ENCODE results near the gene ZBBX.

Gene ZBBX

DNA sequence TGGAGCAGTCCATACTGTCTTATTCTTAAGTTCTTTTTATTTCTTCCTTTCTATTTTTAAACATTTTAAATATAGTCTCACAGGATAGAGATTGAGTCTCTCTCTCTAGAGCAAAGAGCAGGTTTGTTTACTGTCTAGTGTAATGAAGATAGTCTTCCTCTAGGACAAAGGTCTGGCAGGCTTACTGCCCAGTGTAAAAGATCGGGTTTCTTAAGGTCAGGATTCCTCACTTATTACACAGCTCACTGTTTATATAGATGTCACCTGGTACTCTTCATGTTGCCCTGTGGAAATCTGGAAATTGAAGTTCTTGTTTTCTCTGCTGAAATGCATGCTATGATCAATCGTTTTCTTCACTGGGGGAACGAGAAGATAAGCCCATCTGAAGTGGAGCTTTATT lies 76.0 kb downstream of the ZBBX start:
- DNase-seq = no peak

GRCh38 chr3:167302678-167303077 lies 77.4 kb downstream of the ZBBX start:
- DNase-seq = no peak

- DNase-seq = no peak
Observed at GRCh38 chr3:167300207-167300606, 79.9 kb downstream of the ZBBX start.

DNA sequence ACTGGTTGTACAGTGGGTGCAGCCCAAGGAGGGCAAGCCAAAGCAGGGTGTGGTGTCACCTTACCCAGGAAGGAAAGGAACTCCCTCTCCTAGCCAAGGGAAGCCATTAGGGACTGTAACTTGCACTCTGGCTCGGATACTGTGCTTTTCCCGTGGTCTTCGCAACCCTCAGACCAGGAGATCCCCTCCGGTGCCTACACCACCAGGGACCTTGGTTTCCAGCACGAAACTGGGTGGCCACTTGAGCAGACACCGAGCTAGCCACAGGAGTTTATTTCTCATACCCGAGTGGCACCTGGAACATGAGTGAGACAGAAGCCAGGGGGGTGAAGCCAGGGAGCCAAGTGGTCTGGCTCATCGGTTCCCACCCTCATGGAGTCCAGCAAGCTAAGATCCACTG lies 90.7 kb downstream of the ZBBX start:
- DNase-seq = no peak

DNA sequence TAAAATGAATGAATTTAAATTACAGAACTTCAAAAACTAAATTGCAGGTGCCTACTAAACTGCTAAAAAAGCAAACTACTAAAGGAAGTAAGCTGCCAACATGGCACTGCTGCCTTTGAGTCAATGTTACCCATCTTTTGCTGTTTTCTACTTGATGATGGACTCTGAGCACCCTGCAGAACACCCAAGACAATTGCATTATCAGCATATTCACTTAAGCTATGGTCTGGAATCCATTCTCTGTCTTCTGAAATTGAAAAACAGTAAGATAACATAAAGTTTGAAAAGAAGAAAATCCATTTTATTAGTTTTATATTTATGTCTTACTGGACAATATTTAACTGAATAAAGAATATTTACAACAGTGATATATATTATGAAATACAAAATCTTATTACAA lies 91.4 kb downstream of the ZBBX start:
- DNase-seq = no peak

- DNase-seq = no peak
Observed at GRCh38 chr3:167287308-167287707, 92.8 kb downstream of the ZBBX start.

DNA sequence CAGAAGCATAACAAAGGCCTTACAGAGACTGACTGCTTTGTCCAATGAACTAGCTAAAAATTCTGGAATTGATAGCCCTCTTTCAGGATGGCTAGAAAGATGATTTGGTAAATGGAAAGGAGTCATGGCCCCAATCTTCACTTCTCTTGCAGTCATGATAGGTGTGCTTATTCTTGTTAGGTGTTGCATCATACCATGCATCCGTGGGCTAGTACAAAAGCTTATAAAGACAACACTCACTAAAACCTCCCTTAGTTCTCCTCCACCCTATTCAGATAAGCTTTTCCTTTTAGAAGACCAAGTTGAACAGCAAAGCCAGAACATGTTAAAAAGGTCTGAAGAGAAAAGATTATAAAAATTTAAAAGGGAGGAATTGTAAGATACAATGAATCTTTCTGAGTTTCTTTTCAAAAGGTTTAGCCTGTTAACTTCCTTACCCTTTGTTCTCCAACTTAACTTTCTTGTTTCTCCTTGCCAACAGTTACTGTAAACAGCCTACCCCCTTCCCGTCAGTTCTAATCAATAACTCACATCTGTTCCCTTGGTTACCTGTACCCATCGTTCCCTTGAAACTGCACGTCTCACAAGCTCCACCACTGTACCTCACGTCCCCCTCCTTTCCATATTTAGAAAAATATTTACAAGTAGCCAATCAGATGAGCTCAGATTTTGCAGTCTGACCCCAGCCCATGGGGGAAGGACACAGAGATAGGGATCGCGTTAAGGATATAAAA lies 105.8 kb downstream of the ZBBX start:
- DNase-seq = no peak

GRCh38 chr3:167253037-167253436 lies 127.1 kb downstream of the ZBBX start:
- DNase-seq = no peak

DNA sequence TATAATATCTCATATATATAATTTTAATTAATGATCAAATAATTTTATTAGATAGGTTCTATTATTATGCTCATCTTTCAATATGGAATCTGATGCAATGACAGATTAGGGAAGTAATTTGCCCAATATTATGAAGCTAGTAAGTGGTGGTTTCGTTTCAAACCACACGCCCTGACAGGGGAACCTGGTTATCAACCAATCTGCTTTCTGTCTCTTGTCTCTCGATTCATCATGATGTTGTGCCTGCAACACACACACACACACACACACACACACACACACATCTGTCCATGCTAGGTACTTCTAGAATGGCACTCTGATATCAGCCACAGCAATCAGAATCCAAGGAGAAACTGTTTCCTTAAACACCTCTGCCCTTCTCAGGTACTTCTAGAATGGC lies 128.4 kb downstream of the ZBBX start:
- DNase-seq = no peak

DNA sequence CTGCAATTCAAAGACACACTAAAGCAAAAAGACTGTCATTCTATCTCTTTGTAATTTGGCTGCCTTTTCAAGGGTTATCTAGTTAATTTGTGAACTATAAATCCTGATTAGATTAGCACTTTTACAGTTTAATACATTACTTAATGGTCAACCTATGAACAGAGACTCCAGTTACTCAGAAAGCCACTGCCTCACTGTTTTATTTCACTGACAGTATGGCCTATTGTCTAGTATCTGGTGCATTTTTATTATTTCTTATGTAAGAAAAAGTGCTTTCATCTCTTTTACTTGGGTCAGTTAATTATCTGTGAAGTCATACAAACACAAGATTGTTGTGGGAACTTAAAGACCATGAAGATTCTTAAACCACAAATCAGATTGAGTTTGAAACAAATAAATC lies 133.8 kb downstream of the ZBBX start:
- DNase-seq = no peak

GRCh38 chr3:167241048-167241845 lies 138.8 kb downstream of the ZBBX start:
- no peak for DNase-seq

DNA sequence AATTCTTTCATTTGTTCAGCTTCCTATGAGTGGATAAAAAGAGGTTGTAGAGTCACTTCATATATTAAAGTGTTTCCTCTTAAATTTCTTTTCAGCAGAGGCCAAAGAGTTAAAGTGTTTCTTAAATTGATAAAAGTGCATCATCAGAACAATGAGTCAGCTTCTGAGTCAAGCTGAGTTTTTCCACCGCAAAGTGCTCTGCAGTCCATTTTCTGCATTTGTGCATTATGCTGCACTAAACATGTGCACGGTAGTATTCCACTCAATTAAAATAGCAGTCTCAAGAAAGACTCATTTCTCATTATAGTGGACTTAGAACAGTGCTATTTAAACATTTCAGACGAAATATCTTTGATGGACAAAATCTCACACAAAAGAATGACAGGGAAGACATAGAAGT lies 152.0 kb downstream of the ZBBX start:
- DNase-seq = no peak

DNA sequence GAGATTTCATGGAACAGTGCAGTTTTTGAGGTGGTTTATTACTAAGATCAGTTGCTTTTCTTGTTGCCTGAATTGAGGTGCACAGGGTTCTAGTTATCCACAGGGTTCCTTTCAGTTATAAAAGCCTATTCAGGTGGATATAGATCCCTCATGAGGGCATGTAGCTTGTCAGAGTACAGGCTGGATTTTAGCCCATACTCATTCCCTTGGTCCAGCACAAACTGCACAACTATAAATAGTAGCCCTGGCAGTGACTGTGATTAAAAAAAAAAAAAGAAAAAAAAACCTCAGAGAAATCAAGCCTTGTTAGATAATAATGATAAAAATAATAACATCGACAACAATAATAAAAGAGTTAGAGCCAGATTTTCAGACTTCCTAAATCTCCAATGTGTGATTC lies 154.3 kb downstream of the ZBBX start:
- no peak for DNase-seq

- DNase-seq = no peak
Observed at GRCh38 chr3:167209011-167209410, 171.1 kb downstream of the ZBBX start.

- no peak for DNase-seq
Observed at GRCh38 chr3:167203062-167203461, 177.0 kb downstream of the ZBBX start.

DNA sequence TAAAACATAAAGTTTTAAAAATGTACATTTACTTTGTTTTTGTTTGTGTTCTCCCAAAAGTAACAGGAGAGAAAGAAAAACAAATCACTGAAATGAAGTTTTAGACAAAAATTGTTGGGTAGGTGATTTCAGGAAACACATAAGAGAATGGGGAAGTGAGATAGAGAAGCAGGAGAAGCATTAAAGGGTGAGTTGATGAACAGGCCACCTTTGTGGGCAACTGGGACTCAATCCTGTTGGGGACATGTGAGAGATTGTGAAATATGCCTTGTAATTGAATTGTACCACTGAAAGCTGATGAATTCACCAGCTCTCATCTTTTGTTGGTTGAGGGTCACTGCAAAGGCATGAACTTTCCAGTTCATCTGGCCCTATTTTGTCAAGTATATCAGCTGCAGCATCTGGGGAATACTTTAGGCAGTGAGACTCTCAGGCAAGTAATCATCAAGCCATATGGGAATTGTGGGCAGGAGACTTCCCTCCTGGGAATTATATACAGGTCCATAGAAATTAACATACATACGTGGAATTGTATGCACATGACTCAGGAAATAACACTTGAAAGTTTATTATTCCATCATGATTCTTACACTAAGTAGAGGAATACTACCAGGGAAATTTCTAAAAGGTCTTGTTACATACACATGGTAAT lies 181.0 kb downstream of the ZBBX start:
- DNase-seq = no peak
